Cardiac fibroblast (primary cell): ENCODE results near the gene IREB2.
"Not testable (repeated sequence)": the region's sequence is repeated elsewhere in the genome, so short reads cannot be mapped to it uniquely, and the experiment has no call there.

Experiments used
- DNase-seq, 2 donors: peaks; one replicate each; pipeline versions ENCODE4 v3.0.0 to v3.0.0-alpha.2; 2010; ENCODE audit warnings: low read depth in 2 of 2
- H3K4me3 ChIP-seq, 2 donors: replicated peaks in 1 of 2; 1 replicate in 1 of 2; 2 replicates in 1 of 2; pipeline ENCODE4 v1.5.1; 2011; ENCODE audit warnings: low read depth in 2 of 2, low read length in 2 of 2, mild to moderate bottlenecking in 2 of 2, moderate library complexity in 1 of 2
- CTCF ChIP-seq: IDR thresholded peaks from one replicate; pipeline ENCODE4 v1.5.1; 2011; ENCODE audit warnings: low read depth, mild to moderate bottlenecking, low read length, inconsistent platforms

IREB2 gene

GRCh38 chr15:78508272-78508671 lies 70.3 kb downstream of the IREB2 start:
- peak overlapping the region; percentile 93 to 94 for H3K4me3 ChIP-seq
- no peak for DNase-seq
- no peak for TF ChIP-seq CTCF

- TF ChIP-seq CTCF, result no peak
- no peak for DNase-seq
- no peak overlapping the region for H3K4me3 ChIP-seq
Observed at GRCh38 chr15:78509726-78510312, 71.8 kb downstream of the IREB2 start.

DNA sequence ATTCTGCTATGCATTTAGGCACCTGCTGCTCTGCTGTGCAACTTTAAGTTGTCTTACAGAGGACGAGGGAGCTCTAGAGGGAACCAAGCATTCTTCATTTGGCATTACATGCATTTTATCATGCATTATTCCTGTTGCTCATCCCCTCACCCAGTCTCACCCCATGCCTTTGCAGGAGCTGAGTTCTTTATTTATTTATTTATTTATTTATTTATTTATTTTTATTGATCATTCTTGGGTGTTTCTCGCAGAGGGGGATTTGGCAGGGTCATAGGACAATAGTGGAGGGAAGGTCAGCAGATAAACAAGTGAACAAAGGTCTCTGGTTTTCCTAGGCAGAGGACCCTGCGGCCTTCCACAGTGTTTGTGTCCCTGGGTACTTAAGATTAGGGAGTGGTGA lies 82.0 kb downstream of the IREB2 start:
- not testable (repeated sequence) for DNase-seq, H3K4me3 ChIP-seq

DNA sequence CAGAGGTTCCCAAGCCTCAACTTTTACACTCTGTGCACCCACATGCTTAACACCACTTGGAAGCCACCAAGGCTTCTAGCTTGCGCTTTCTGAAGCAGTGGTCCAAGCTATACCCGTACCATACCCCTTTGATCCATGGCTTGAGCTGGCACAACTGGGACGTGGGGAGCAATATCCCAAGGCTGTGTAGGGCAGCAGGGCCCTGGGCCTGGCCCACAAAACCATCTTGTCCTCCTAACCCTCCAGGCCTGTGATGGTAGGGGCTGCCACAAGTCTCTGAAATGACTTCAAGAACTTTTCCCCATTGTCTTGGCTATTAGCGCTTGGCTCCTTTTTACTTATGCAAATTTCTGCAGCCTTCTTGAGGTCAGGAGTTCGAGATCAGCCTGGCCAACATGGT lies 86.2 kb downstream of the IREB2 start:
- no peak overlapping the region for H3K4me3 ChIP-seq
- no peak for DNase-seq
- TF ChIP-seq CTCF, result no peak

DNA sequence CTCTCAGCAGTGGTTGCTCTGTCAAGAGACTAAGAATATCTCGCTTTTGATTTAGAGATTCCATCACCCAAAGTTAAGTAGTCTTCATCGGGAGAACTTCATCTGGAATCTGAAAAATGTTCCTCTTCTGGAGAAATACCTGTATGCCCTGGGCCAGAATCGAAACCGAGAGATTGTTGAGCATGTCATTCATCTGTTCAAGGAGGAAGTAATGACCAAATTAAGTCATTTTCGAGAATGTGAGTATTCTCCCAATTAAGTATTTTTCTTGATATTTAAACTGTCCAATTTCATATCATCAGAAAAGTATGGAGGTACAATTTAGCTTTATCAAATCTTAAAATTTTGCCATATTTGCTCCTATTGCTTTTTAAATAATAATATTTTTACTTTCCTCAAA lies 89.3 kb downstream of the IREB2 start:
- no peak overlapping the region for H3K4me3 ChIP-seq
- no peak for DNase-seq

GRCh38 chr15:78533331-78533730 lies 95.3 kb downstream of the IREB2 start:
- DNase-seq, result no peak
- no peak for TF ChIP-seq CTCF
- no peak overlapping the region for H3K4me3 ChIP-seq

More for the DNA sequence above, 89.3 kb downstream of the IREB2 start:
- TF ChIP-seq CTCF, result no peak

- TF ChIP-seq CTCF, result no peak
- no peak overlapping the region for H3K4me3 ChIP-seq
- peak; percentile 2 to 14 for DNase-seq
Observed at GRCh38 chr15:78536134-78536533, 98.1 kb downstream of the IREB2 start.
